ENCODE results near the gene MAPK11.

Gene MAPK11

GRCh38 chr22:50316114-50317065, 46.2 kb upstream of the MAPK11 start:
- H3K4me3 ChIP-seq, result no peak overlapping the region
- no peak for DNase-seq (ENCODE audit: low spot score)
- no peak for TF ChIP-seq CTCF (IDR thresholded peaks at IDR 0.05)
- no peak overlapping the region for H3K27ac ChIP-seq

GRCh38 chr22:50315289-50316113, 45.3 kb upstream of the MAPK11 start:
- TF ChIP-seq CTCF (IDR thresholded peaks at IDR 0.05), result no peak
- Histone ChIP-seq H3K4me3 (no peak overlapping the region), H3K27ac (no peak overlapping the region)
- DNase-seq (ENCODE audit: low spot score), result no peak

- Histone ChIP-seq H3K27ac (no peak overlapping the region), H3K4me3 (peak overlapping the region; percentile 40)
- DNase-seq (ENCODE audit: low spot score), result no peak
- TF ChIP-seq CTCF (IDR thresholded peaks at IDR 0.05), result no peak
These were observed 44.5 kb upstream of the MAPK11 start for GRCh38 chr22:50314455-50315288.

- no peak for DNase-seq (ENCODE audit: low spot score)
- no peak for TF ChIP-seq CTCF (IDR thresholded peaks at IDR 0.05)
- peak overlapping the region; percentile 40 for H3K4me3 ChIP-seq
- no peak overlapping the region for H3K27ac ChIP-seq
These were observed 43.9 kb upstream of the MAPK11 start for GRCh38 chr22:50314081-50314454.

- Histone ChIP-seq H3K27ac (no peak overlapping the region), H3K4me3 (no peak overlapping the region)
- no peak for TF ChIP-seq CTCF (IDR thresholded peaks at IDR 0.05)
- no peak for DNase-seq (ENCODE audit: low spot score)
These were observed 43.4 kb upstream of the MAPK11 start for GRCh38 chr22:50313600-50313999.

- Histone ChIP-seq H3K4me3 (no peak overlapping the region), H3K27ac (no peak overlapping the region)
- TF ChIP-seq CTCF (IDR thresholded peaks at IDR 0.05), result no peak
- no peak for DNase-seq (ENCODE audit: low spot score)
These were observed 42.8 kb upstream of the MAPK11 start for GRCh38 chr22:50313021-50313420.
